Measurements from ENCODE around the gene MYBPC2.

DNA sequence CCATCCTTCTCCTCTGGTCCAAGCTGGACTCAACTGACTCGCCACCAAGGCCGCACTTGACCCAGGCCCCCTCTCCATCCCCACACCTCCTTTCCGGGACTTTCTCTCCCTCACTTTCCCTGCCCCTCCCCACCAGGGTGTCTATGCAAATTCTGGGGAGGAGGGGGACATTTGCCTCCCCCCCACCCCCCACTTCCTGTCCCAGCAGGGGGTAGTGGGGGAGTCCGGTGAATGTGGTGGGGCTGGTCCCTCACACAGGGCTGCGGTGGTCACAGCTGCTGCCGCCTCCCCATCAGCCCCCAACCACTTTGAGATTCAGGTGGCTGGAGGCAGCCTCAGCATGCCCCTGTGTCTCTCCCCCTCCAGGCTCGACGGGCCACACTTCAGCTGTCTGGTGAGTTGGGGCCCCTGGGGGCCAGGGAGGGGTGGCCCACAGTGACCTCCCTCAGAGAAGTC, 13.1 kb upstream of the MYBPC2 start:
- TF ChIP-seq, protein P1, sequence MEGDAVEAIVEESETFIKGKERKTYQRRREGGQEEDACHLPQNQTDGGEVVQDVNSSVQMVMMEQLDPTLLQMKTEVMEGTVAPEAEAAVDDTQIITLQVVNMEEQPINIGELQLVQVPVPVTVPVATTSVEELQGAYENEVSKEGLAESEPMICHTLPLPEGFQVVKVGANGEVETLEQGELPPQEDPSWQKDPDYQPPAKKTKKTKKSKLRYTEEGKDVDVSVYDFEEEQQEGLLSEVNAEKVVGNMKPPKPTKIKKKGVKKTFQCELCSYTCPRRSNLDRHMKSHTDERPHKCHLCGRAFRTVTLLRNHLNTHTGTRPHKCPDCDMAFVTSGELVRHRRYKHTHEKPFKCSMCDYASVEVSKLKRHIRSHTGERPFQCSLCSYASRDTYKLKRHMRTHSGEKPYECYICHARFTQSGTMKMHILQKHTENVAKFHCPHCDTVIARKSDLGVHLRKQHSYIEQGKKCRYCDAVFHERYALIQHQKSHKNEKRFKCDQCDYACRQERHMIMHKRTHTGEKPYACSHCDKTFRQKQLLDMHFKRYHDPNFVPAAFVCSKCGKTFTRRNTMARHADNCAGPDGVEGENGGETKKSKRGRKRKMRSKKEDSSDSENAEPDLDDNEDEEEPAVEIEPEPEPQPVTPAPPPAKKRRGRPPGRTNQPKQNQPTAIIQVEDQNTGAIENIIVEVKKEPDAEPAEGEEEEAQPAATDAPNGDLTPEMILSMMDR (IDR thresholded peaks at IDR 0.05 in 4 of 5, conservative IDR thresholded peaks at IDR 0.05 in 1 of 5) = no peak
- TF ChIP-seq POLR2A (IDR thresholded peaks at IDR 0.05) = no peak
